ENCODE measurements around the gene NUDT1. TPM values are rescaled to one million over a fixed set of nuclear protein-coding genes. Genes with fewer than 3 reads are reported as not detected.

The NUDT1 gene
- polyA plus RNA-seq, 2 donors: 24.7 to 41.0 TPM

DNA sequence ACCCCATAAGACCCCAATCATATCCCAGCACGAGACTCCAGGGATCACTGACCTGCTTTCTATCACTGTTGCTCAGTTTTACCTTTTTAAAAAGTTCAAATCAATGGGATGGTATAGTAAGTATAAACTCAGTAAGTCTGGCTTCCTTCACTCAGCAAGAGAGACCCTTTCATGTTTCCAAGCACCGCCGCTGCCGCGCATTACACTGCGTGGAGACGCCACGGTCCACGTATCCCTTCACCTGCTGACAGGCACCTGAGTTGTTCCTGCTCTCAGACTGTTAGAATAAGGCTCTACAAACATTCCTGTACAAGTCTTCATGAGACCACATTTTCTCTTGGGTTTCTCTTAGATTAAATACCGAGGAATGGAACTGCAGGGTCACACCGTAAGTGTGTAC lies 37.6 kb upstream of the NUDT1 start:
- H3K36me3 ChIP-seq (ENCODE audit: control insufficient read depth in 2 of 2, insufficient read depth in 2 of 2, low read length in 1 of 2): peaks cover 2 to 34% of the 10 kb centered on the region in 2 donors
- 95% methylated on average over 11 of the region's 11 CpGs for WGBS, 2 donors
- no peak overlapping the region for H3K27ac ChIP-seq (ENCODE audit: low read depth in 2 of 2, low read length in 1 of 2)
- no peaks in the 10 kb centered on the region for H3K27me3 ChIP-seq (ENCODE audit: control insufficient read depth in 1 of 2, insufficient read depth in 2 of 2, low read length in 2 of 2)
- H3K4me3 ChIP-seq (ENCODE audit: low read depth in 1 of 2, low read length in 2 of 2): no peak overlapping the region
- H3K4me1 ChIP-seq (ENCODE audit: control insufficient read depth in 2 of 2, insufficient read depth in 2 of 2, low read length in 1 of 2): no peaks in the 10 kb centered on the region
- H3K9me3 ChIP-seq (ENCODE audit: control insufficient read depth in 2 of 2, insufficient read depth in 1 of 2, low read depth in 1 of 2, low read length in 1 of 2): no peaks in the 10 kb centered on the region

DNA sequence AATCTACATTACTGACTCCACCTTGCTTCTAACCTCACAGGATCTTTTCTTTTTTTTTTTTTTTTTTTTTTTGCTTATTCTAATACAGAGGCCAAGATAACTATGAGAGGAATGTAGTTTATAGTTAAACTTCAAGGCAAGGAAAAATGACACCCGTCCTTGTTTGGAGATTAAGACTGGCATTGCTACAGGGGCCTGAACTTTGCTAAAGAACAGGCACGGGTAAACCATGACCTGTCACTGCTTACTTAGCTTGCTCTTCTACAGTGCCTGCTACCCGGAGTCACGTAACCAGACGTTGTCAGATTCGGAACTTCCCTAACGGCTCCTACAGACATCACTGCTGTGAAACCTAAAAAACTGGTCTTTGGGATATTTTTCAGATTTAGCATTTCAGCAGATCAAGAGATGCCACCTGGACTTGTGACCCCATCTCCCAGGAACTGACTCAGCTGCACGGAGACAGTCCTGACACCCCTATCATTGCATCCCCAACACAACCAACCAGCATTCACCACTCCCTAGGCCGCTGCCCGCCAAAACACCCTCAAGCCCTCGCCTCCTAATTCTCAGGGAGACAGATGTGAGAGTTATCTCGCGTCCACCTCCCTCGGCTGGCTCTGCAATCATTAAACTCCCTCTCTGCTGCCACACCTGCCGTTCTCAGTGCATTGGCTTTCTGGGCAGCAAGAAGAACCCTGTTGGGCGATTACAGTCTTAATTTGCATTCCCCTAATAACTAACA lies 36.8 kb upstream of the NUDT1 start:
- Histone ChIP-seq H3K27ac (ENCODE audit: low read depth in 2 of 2, low read length in 1 of 2) (no peak overlapping the region), H3K4me3 (ENCODE audit: low read depth in 1 of 2, low read length in 2 of 2) (no peak overlapping the region), H3K27me3 (ENCODE audit: control insufficient read depth in 1 of 2, insufficient read depth in 2 of 2, low read length in 2 of 2) (no peaks in the 10 kb centered on the region), H3K4me1 (ENCODE audit: control insufficient read depth in 2 of 2, insufficient read depth in 2 of 2, low read length in 1 of 2) (no peaks in the 10 kb centered on the region), H3K9me3 (ENCODE audit: control insufficient read depth in 2 of 2, insufficient read depth in 1 of 2, low read depth in 1 of 2, low read length in 1 of 2) (no peaks in the 10 kb centered on the region), H3K36me3 (ENCODE audit: control insufficient read depth in 2 of 2, insufficient read depth in 2 of 2, low read length in 1 of 2) (peaks cover 0 to 27% of the 10 kb centered on the region in 2 donors)
- WGBS, 2 donors: 87 to 88% methylated on average over 16 of the region's 16 CpGs

DNA sequence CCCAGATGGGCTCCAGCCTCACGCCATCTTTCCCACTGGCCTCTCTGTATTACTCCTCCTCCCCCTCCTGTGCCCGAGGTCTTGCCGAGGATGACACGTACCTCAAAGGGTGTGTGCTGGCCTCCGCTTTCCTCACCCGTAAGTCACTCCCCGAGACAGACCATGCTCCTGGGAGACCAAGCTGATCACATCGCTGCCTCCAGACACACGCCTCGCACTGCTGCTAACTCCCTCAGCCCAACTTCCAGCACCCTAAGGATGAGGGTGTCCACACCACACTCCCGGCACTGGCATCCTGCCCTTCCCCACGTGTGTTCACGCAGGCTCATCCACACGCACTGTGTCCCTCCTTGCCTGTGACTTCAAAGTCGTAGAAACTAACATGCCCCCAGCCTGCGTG lies 33.3 kb upstream of the NUDT1 start:
- Histone ChIP-seq H3K4me1 (ENCODE audit: control insufficient read depth in 2 of 2, insufficient read depth in 2 of 2, low read length in 1 of 2) (no peaks in the 10 kb centered on the region), H3K27ac (ENCODE audit: low read depth in 2 of 2, low read length in 1 of 2) (no peak overlapping the region), H3K27me3 (ENCODE audit: control insufficient read depth in 1 of 2, insufficient read depth in 2 of 2, low read length in 2 of 2) (no peaks in the 10 kb centered on the region), H3K4me3 (ENCODE audit: low read depth in 1 of 2, low read length in 2 of 2) (no peak overlapping the region), H3K36me3 (ENCODE audit: control insufficient read depth in 2 of 2, insufficient read depth in 2 of 2, low read length in 1 of 2) (peaks cover 2 to 39% of the 10 kb centered on the region in 2 donors), H3K9me3 (ENCODE audit: control insufficient read depth in 2 of 2, insufficient read depth in 1 of 2, low read depth in 1 of 2, low read length in 1 of 2) (no peaks in the 10 kb centered on the region)
- 92 to 93% methylated on average over 16 of the region's 16 CpGs for WGBS, 2 donors

DNA sequence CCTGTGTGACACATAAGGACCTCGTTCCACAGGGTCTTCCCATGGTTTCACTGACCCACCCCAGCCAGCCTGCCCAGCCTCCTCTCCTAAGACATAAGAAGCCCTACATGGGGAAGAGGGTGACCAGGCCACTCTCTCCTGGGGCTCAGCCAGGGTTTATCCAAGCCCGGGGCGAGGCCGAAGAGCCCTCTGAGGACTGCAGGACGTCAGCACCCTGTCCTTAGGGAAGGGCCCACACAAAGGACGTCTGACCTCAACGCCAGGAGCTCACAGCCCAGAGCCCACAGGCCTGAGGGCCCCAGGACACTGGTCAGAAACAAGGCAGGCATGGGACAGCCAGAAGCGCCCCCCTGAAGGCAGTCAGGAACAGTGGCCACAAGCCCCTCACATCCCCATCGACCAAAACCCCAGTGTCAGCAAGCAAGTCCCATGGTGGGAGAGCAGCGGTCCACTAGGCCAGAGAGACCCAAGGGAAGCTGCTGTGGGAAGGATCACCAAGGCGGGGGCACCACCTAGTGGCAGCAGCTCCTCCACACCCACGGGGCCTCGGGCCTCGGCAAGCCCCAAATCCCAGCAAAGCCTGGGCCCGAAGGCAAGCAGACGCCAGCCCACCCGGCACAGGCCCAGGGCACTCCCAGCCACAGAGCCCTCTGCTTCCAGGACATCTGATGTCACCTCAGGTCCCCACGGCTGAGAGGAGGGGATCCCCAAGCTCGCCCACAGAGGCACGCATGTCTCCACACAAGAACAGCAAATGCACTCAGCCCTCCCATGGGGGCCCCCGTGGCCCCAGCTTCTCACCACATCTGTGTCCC lies 32.7 kb upstream of the NUDT1 start:
- H3K9me3 ChIP-seq (ENCODE audit: control insufficient read depth in 2 of 2, insufficient read depth in 1 of 2, low read depth in 1 of 2, low read length in 1 of 2): no peaks in the 10 kb centered on the region

DNA sequence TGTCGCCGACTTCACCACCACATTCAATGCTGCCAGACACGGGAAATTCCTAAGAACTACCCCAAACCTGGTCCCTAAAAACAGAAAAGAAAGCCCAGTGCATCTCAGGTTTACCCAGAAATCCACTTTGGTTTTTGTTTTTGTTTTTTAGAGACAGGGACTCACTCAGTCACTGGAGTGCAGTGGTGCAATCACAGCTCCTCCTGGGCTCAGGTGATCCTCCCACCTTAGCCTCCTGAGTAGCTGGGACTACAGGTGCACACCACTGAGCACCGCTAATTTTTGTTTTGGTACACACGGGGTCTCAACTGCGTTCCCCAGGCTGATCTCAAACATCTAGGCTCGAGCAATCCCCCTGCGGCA lies 32.1 kb upstream of the NUDT1 start:
- H3K4me1 ChIP-seq (ENCODE audit: control insufficient read depth in 2 of 2, insufficient read depth in 2 of 2, low read length in 1 of 2): no peaks in the 10 kb centered on the region
- no peaks in the 10 kb centered on the region for H3K9me3 ChIP-seq (ENCODE audit: control insufficient read depth in 2 of 2, insufficient read depth in 1 of 2, low read depth in 1 of 2, low read length in 1 of 2)
- H3K27ac ChIP-seq (ENCODE audit: low read depth in 2 of 2, low read length in 1 of 2): no peak overlapping the region
- peaks cover 6 to 49% of the 10 kb centered on the region in 2 donors for H3K36me3 ChIP-seq (ENCODE audit: control insufficient read depth in 2 of 2, insufficient read depth in 2 of 2, low read length in 1 of 2)
- WGBS, 2 donors: 85 to 89% methylated on average over 8 of the region's 8 CpGs
- no peak overlapping the region for H3K4me3 ChIP-seq (ENCODE audit: low read depth in 1 of 2, low read length in 2 of 2)
- H3K27me3 ChIP-seq (ENCODE audit: control insufficient read depth in 1 of 2, insufficient read depth in 2 of 2, low read length in 2 of 2): no peaks in the 10 kb centered on the region

More for the DNA sequence above, 32.7 kb upstream of the NUDT1 start:
- peaks cover 6 to 44% of the 10 kb centered on the region in 2 donors for H3K36me3 ChIP-seq (ENCODE audit: control insufficient read depth in 2 of 2, insufficient read depth in 2 of 2, low read length in 1 of 2)
- H3K27me3 ChIP-seq (ENCODE audit: control insufficient read depth in 1 of 2, insufficient read depth in 2 of 2, low read length in 2 of 2): no peaks in the 10 kb centered on the region
- H3K4me3 ChIP-seq (ENCODE audit: low read depth in 1 of 2, low read length in 2 of 2): no peak overlapping the region
- WGBS, 2 donors: 54 to 59% methylated on average over 21 of the region's 21 CpGs
- H3K27ac ChIP-seq (ENCODE audit: low read depth in 2 of 2, low read length in 1 of 2): no peak overlapping the region
- H3K4me1 ChIP-seq (ENCODE audit: control insufficient read depth in 2 of 2, insufficient read depth in 2 of 2, low read length in 1 of 2): no peaks in the 10 kb centered on the region

DNA sequence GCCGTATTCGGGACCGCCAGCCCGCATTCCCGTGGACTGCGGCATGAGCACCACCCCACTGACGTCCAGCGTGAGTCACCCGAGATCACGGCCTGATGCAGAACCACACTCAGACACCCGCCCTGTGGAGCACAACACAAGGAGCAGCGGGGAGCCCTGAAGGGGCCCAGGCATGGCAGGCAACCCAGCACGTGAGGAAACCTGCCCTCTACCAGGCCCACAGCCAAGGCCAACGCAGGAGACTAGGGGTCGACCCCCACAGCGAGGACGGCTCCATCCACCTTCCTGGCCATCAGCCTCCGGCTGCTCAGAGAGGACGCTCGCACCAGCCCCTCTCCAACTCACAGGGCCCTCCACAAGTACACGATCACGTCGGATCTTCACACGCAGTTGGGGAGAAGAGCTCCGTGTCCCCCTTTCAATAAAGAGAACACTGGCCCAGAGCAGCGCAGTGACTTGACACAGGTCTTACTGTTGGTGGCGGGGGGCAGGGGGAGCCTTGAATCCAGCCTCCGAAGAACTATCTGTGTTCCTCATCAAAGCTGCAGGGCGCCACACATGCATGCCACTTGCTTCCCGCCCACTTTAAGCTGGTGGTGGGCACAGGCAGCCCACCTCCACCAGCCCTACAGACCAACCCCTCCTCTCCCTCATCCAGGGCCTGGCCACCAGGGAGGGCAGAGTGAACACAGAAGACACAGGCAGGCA lies 31.3 kb upstream of the NUDT1 start:
- 91 to 93% methylated on average over 29 to 30 of the region's 30 CpGs for WGBS, 2 donors
- no peak overlapping the region for H3K27ac ChIP-seq (ENCODE audit: low read depth in 2 of 2, low read length in 1 of 2)
- no peaks in the 10 kb centered on the region for H3K4me1 ChIP-seq (ENCODE audit: control insufficient read depth in 2 of 2, insufficient read depth in 2 of 2, low read length in 1 of 2)
- peaks cover 6 to 51% of the 10 kb centered on the region in 2 donors for H3K36me3 ChIP-seq (ENCODE audit: control insufficient read depth in 2 of 2, insufficient read depth in 2 of 2, low read length in 1 of 2)
- no peak overlapping the region for H3K4me3 ChIP-seq (ENCODE audit: low read depth in 1 of 2, low read length in 2 of 2)
- peaks cover 0 to 3% of the 10 kb centered on the region in 2 donors for H3K9me3 ChIP-seq (ENCODE audit: control insufficient read depth in 2 of 2, insufficient read depth in 1 of 2, low read depth in 1 of 2, low read length in 1 of 2)
- no peaks in the 10 kb centered on the region for H3K27me3 ChIP-seq (ENCODE audit: control insufficient read depth in 1 of 2, insufficient read depth in 2 of 2, low read length in 2 of 2)

DNA sequence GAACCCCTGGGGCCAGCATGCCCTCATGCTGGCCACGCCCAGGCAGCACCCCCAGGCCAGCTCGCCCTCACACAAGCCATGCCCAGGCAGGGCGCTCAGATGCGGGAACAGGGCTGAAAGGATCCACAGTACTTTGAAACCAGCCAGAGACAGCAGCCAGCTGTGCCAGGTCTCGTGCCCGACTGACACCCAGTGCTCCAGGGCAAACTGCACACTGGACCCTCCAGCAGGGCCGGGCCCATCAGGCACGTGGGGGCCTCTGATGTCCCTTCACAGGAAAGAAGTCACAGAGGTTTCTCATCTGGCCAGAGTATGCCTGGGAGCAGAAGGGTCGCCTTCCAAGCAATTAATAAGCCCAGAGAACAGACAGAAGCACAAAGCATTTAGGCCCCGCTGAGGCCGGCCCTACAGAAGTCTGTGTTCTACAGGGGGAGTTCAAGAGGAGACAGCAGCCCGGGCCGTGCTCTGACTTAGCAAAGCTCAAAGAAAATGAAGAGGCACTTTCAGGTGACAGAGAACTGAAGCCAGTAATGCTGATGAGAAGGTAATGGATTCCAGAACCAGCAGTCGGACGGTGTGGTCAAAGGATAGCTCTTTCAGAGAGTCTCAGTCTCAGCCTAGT lies 30.7 kb upstream of the NUDT1 start:
- no peaks in the 10 kb centered on the region for H3K27me3 ChIP-seq (ENCODE audit: control insufficient read depth in 1 of 2, insufficient read depth in 2 of 2, low read length in 2 of 2)
- H3K36me3 ChIP-seq (ENCODE audit: control insufficient read depth in 2 of 2, insufficient read depth in 2 of 2, low read length in 1 of 2): peaks cover 13 to 58% of the 10 kb centered on the region in 2 donors
- 75 to 78% methylated on average over 15 of the region's 15 CpGs for WGBS, 2 donors
- no peaks in the 10 kb centered on the region for H3K4me1 ChIP-seq (ENCODE audit: control insufficient read depth in 2 of 2, insufficient read depth in 2 of 2, low read length in 1 of 2)
- H3K27ac ChIP-seq (ENCODE audit: low read depth in 2 of 2, low read length in 1 of 2): no peak overlapping the region
- no peak overlapping the region for H3K4me3 ChIP-seq (ENCODE audit: low read depth in 1 of 2, low read length in 2 of 2)
- peaks cover 0 to 3% of the 10 kb centered on the region in 2 donors for H3K9me3 ChIP-seq (ENCODE audit: control insufficient read depth in 2 of 2, insufficient read depth in 1 of 2, low read depth in 1 of 2, low read length in 1 of 2)

DNA sequence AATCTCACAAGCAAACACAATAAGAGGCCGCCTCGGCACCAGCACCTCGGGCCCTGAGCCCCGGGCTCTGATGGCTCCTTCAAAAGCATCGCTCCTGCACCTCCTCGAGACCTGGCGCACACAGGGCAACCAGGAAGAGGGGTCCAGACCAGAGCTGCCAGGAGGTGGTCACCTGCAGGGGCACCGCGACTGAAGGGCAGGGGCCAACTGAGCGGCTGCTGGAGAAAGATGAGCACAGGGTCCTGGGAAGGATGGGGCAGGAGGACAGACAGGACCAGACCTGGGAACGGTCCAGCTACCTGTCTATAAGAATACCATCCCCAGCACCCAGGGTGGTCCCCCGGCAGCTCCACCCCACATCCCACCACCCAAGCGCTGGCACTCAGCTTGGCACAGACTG lies 30.1 kb upstream of the NUDT1 start:
- no peaks in the 10 kb centered on the region for H3K4me1 ChIP-seq (ENCODE audit: control insufficient read depth in 2 of 2, insufficient read depth in 2 of 2, low read length in 1 of 2)
- H3K27ac ChIP-seq (ENCODE audit: low read depth in 2 of 2, low read length in 1 of 2): no peak overlapping the region
- WGBS, 2 donors: 95 to 96% methylated on average over 13 of the region's 13 CpGs
- H3K9me3 ChIP-seq (ENCODE audit: control insufficient read depth in 2 of 2, insufficient read depth in 1 of 2, low read depth in 1 of 2, low read length in 1 of 2): peaks cover 0 to 3% of the 10 kb centered on the region in 2 donors
- no peaks in the 10 kb centered on the region for H3K27me3 ChIP-seq (ENCODE audit: control insufficient read depth in 1 of 2, insufficient read depth in 2 of 2, low read length in 2 of 2)
- H3K36me3 ChIP-seq (ENCODE audit: control insufficient read depth in 2 of 2, insufficient read depth in 2 of 2, low read length in 1 of 2): peaks cover 13 to 63% of the 10 kb centered on the region in 2 donors
- H3K4me3 ChIP-seq (ENCODE audit: low read depth in 1 of 2, low read length in 2 of 2): no peak overlapping the region

DNA sequence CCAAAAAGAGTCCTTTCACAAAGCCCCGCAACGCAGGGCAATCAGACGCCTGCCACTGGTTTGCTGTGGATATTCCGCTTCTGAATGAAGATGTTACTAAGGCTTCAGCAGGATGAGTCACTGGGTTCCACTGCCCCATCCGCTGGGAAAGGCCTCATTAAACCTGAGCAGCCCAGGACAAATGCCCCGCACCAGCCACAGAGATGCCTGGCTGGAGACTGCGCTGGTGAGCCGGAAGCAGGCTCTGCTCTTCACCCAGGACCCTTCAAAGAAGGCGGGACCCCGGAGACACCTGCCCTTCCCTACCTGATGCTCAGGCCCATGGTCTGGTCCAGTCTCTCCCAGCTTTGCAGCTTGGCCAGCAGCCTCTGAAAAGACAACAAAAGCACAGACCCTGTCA lies 29.1 kb upstream of the NUDT1 start:
- WGBS, 2 donors: 98% methylated on average over 10 of the region's 10 CpGs
- Histone ChIP-seq H3K36me3 (ENCODE audit: control insufficient read depth in 2 of 2, insufficient read depth in 2 of 2, low read length in 1 of 2) (peaks cover 18 to 69% of the 10 kb centered on the region in 2 donors), H3K27ac (ENCODE audit: low read depth in 2 of 2, low read length in 1 of 2) (no peak overlapping the region)

More for the DNA sequence above, 29.1 kb upstream of the NUDT1 start:
- Histone ChIP-seq H3K9me3 (ENCODE audit: control insufficient read depth in 2 of 2, insufficient read depth in 1 of 2, low read depth in 1 of 2, low read length in 1 of 2) (peaks cover 0 to 3% of the 10 kb centered on the region in 2 donors), H3K4me1 (ENCODE audit: control insufficient read depth in 2 of 2, insufficient read depth in 2 of 2, low read length in 1 of 2) (no peaks in the 10 kb centered on the region), H3K27me3 (ENCODE audit: control insufficient read depth in 1 of 2, insufficient read depth in 2 of 2, low read length in 2 of 2) (no peaks in the 10 kb centered on the region), H3K4me3 (ENCODE audit: low read depth in 1 of 2, low read length in 2 of 2) (no peak overlapping the region)

Data from esophagus (tissue), 2 donors.